Upper lobe of left lung (tissue), 6 donors: ENCODE measurements around the gene ANKZF1. TPM values are rescaled to one million over a fixed set of nuclear protein-coding genes. Genes with fewer than 3 reads are reported as not detected.

Source experiments
- ATAC-seq, 2 donors: fragments of 200-7000 bp; cut with Tn5 transposase; one replicate each; pipeline ENCODE4 v1.9.1; 2022; ENCODE audit warnings: mild to moderate bottlenecking in 2 of 2, moderate library complexity in 2 of 2; ENCODE audit not compliant: low FRiP score in 2 of 2
- DNase-seq, 2 donors: peaks; one replicate each; pipeline ENCODE4 v3.0.0-alpha.2; 2019 to 2020
- H3K27ac ChIP-seq, 4 donors: fragments of 200-600 bp; sonication (generic); one replicate each; pipeline ENCODE4 v1.5.1; 2016 to 2019
- H3K27me3 ChIP-seq, 4 donors: fragments of 200-600 bp; sonication (generic); one replicate each; pipeline ENCODE4 v1.5.1; 2017 to 2019
- H3K36me3 ChIP-seq, 4 donors: fragments of 200-600 bp; sonication (generic); one replicate each; pipeline ENCODE4 v1.5.1; 2016 to 2019
- H3K4me1 ChIP-seq, 4 donors: fragments of 200-600 bp; sonication (generic); one replicate each; pipeline ENCODE4 v1.5.1; 2018 to 2019
- H3K4me3 ChIP-seq, 4 donors: fragments of 200-600 bp; sonication (generic); one replicate each; pipeline ENCODE4 v1.5.1; 2017 to 2019; ENCODE audit warnings: mild to moderate bottlenecking in 2 of 4, moderate library complexity in 1 of 4
- H3K9me3 ChIP-seq, 4 donors: fragments of 200-600 bp; sonication (generic); one replicate each; pipeline ENCODE4 v1.5.1; 2018 to 2019
- EP300 ChIP-seq, 4 donors: sonication (generic); formaldehyde crosslinking; IDR thresholded peaks; one replicate each; pipeline ENCODE4 v1.5.1; 2017; ENCODE audit warnings: antibody characterized with exemption in 4 of 4, control low read depth in 2 of 4
- POLR2A ChIP-seq, 4 donors: fragments of 450-650 bp; IDR thresholded peaks; one replicate each; pipeline ENCODE4 v1.5.1; 2016 to 2017; ENCODE audit warnings: antibody characterized with exemption in 4 of 4, mild to moderate bottlenecking in 2 of 4
- POLR2AphosphoS5 ChIP-seq, 2 donors: sonication (generic); formaldehyde crosslinking; IDR thresholded peaks; one replicate each; pipeline ENCODE4 v1.5.1; 2017; ENCODE audit warnings: antibody characterized with exemption in 2 of 2
- WGBS, 2 donors: methylation state at CpG; one replicate each; pipeline ENCODE4 v1.1.5; 2017 to 2018; 5-methylcytosine and 5-hydroxymethylcytosine counted together
- total RNA-seq, 6 donors: library from RNA; depleted of rRNA in 4 of 6; stranded (reverse); fragments of >200 nt in 4 of 6; gene quantifications; one replicate each; pipeline versions ENCODE4 v1.1.0 to v1.2.1, GENCODE V29; 2016 to 2021
- TF ChIP-seq, protein P1 (sequence below), 6 experiments: fragments of 450-650 bp in 4 of 6; fragments of 200-600 bp in 2 of 6; sonication (generic) in 2 of 6; IDR thresholded peaks; one replicate each; pipeline ENCODE4 v1.5.1; 2016 to 2019; ENCODE audit warnings: antibody characterized with exemption in 6 of 6
- donor health status: DM: no; HTN: no; CAD: no; lungs with moderate emphysema.
- donor health status: DM: no; HTN: yes; CAD: no; lungs with severe emphysema.

ANKZF1 gene
- total RNA-seq, 6 donors from 2014 or later: 26.0 to 339 (median 67.2) TPM

GRCh38 chr2:219221957-219222518 lies 7.6 kb upstream of the ANKZF1 start:
- peaks cover 22 to 40% (median 25%) of the 10 kb centered on the region in 4 donors for H3K4me1 ChIP-seq
- 93 to 98% methylated on average over 6 to 16 of the region's 16 CpGs for WGBS, 2 donors
- ATAC-seq (no peak), DNase-seq (peak in 1 of 2 donors; percentile 62)
- H3K4me3 ChIP-seq: no peak overlapping the region
- H3K36me3 ChIP-seq: peaks cover 46 to 77% (median 66%) of the 10 kb centered on the region in 4 donors
- no peaks in the 10 kb centered on the region for H3K27me3 ChIP-seq
- no peaks in the 10 kb centered on the region for H3K9me3 ChIP-seq
- no peak overlapping the region for H3K27ac ChIP-seq
- TF ChIP-seq EP300 (IDR thresholded peaks at IDR 0.05): no peak

GRCh38 chr2:219223831-219224610 lies 5.6 kb upstream of the ANKZF1 start:
- DNase-seq (peak in 1 of 2 donors; percentile 43), ATAC-seq (no peak)
- TF ChIP-seq POLR2AphosphoS5 (IDR thresholded peaks at IDR 0.05) (no peak), EP300 (IDR thresholded peaks at IDR 0.05) (no peak), POLR2A (IDR thresholded peaks at IDR 0.05) (no peak)
- TF ChIP-seq, protein P1, sequence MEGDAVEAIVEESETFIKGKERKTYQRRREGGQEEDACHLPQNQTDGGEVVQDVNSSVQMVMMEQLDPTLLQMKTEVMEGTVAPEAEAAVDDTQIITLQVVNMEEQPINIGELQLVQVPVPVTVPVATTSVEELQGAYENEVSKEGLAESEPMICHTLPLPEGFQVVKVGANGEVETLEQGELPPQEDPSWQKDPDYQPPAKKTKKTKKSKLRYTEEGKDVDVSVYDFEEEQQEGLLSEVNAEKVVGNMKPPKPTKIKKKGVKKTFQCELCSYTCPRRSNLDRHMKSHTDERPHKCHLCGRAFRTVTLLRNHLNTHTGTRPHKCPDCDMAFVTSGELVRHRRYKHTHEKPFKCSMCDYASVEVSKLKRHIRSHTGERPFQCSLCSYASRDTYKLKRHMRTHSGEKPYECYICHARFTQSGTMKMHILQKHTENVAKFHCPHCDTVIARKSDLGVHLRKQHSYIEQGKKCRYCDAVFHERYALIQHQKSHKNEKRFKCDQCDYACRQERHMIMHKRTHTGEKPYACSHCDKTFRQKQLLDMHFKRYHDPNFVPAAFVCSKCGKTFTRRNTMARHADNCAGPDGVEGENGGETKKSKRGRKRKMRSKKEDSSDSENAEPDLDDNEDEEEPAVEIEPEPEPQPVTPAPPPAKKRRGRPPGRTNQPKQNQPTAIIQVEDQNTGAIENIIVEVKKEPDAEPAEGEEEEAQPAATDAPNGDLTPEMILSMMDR (IDR thresholded peaks at IDR 0.05): no peak
- no peak overlapping the region for H3K4me3 ChIP-seq
- no peaks in the 10 kb centered on the region for H3K27me3 ChIP-seq
- H3K4me1 ChIP-seq: peaks cover 21 to 39% (median 26%) of the 10 kb centered on the region in 4 donors
- peaks cover 46 to 79% (median 66%) of the 10 kb centered on the region in 4 donors for H3K36me3 ChIP-seq
- WGBS, 2 donors: 94% methylated on average over 26 to 31 of the region's 31 CpGs
- H3K9me3 ChIP-seq: no peaks in the 10 kb centered on the region
- no peak overlapping the region for H3K27ac ChIP-seq

DNA sequence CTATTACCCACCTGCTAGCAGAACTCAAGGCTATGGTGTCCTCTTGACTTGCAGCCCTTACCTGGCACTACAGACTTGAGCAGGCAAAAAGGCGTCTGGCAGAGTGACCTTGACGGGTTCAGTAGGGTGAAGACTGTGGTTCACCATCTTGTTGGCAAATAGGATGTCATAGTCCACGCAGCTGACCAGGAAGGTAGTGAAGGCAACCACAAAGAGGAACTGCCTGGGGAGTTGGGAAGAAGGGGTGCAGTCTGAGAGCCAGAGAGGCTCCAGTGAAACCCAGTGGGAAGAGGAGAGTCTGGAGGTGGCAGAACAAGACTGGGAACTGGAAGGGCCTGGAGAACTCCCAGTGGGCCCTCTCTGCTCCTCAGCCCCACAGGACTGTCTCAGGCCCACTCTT lies 4.3 kb upstream of the ANKZF1 start:
- Histone ChIP-seq H3K27ac (peak overlapping the region in 1 of 4 donors; percentile 52), H3K36me3 (peaks cover 42 to 68% (median 58%) of the 10 kb centered on the region in 4 donors), H3K27me3 (no peaks in the 10 kb centered on the region), H3K9me3 (no peaks in the 10 kb centered on the region), H3K4me1 (peaks cover 16 to 33% (median 20%) of the 10 kb centered on the region in 4 donors), H3K4me3 (no peak overlapping the region)
- 61 to 68% methylated on average over 3 of the region's 3 CpGs for WGBS, 2 donors
- TF ChIP-seq, protein P1 (IDR thresholded peaks at IDR 0.05): no peak
- TF ChIP-seq POLR2AphosphoS5 (IDR thresholded peaks at IDR 0.05): peak in 1 of 2 donors; percentile 31
- no peak for ATAC-seq
- DNase-seq: peak in 1 of 2 donors; percentile 57

DNA sequence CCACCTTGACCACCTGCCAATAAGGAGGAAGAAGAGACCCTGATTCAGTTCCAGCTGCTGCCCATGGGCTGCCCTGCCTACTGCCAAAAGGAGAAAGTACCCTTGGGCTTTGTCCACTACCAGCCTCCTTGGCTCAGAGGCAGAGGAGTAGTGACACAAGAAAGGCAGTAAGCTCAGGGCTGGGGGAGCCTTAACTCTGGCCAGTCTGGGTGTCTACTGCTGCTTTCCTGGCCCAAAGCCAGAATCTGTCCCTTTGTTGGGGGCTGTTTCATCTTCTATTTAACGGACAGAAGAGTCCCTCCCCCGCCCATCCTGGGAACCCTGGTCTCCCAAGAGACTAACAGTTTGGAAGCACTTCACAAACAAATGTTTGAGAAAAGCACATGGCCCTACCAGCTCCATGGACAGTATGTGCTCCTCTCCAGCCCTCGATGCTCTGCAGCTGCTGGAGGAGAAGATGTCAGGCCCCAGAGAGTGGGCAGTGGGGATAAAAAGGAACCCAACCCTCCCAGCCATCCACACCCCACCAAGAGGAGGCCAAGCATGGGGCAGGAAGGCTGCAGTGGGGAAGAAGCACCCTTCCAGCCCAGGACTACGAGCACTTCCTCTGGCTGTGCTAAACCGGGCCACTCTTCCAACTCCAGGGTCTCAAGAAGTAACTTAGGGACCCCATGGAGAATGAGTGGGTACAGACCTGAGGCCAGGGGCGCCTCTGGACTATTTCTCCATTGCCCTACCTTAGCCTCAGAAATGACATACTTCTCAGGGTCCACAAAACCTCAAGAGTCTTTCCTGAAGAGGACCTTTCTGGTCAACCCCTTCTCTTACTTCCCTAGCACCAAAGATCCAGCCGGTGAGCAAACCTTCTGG lies 1.3 kb upstream of the ANKZF1 start:
- Histone ChIP-seq H3K27me3 (no peaks in the 10 kb centered on the region), H3K4me3 (peak overlapping the region; percentile 81 to 92 (median 86)), H3K27ac (peak overlapping the region; percentile 94 to 97 (median 96)), H3K9me3 (no peaks in the 10 kb centered on the region), H3K4me1 (peaks cover 23 to 42% (median 28%) of the 10 kb centered on the region in 4 donors), H3K36me3 (peaks cover 30 to 57% (median 42%) of the 10 kb centered on the region in 4 donors)
- DNase-seq (no peak), ATAC-seq (no peak)
- WGBS, 2 donors: 41 to 48% methylated on average over 5 to 7 of the region's 7 CpGs
- no peak for TF ChIP-seq POLR2AphosphoS5 (IDR thresholded peaks at IDR 0.05)
- no peak for TF ChIP-seq EP300 (IDR thresholded peaks at IDR 0.05)
- TF ChIP-seq POLR2A (IDR thresholded peaks at IDR 0.05): no peak
- TF ChIP-seq, protein P1 (IDR thresholded peaks at IDR 0.05): no peak

- DNase-seq (no peak), ATAC-seq (peak in 1 of 2 donors; percentile 28)
- no peaks in the 10 kb centered on the region for H3K27me3 ChIP-seq
- peaks cover 23 to 42% (median 28%) of the 10 kb centered on the region in 4 donors for H3K4me1 ChIP-seq
- 0 to 1% methylated on average over 1 to 9 of the region's 19 CpGs for WGBS, 2 donors
- H3K4me3 ChIP-seq: peak overlapping the region; percentile 81 to 92 (median 86)
- no peaks in the 10 kb centered on the region for H3K9me3 ChIP-seq
- H3K27ac ChIP-seq: peak overlapping the region; percentile 94 to 97 (median 96)
- peaks cover 32 to 57% (median 42%) of the 10 kb centered on the region in 4 donors for H3K36me3 ChIP-seq
- no peak for TF ChIP-seq POLR2A (IDR thresholded peaks at IDR 0.05)
- no peak for TF ChIP-seq EP300 (IDR thresholded peaks at IDR 0.05)
- TF ChIP-seq, protein P1 (IDR thresholded peaks at IDR 0.05): no peak
- no peak for TF ChIP-seq POLR2AphosphoS5 (IDR thresholded peaks at IDR 0.05)
Observed at GRCh38 chr2:219228911-219229304, 698 bp upstream of the ANKZF1 start.
